MM.1S (cell line): ENCODE results near the gene TBC1D32.

ENCODE experiments used
- CTCF ChIP-seq: fragments of 300-600 bp; sonication (generic); IDR thresholded peaks from 2 replicates; pipeline ENCODE4 v1.5.1; 2016; ENCODE audit warnings: antibody characterized with exemption, low read length, mixed read lengths
- EZH2 ChIP-seq: fragments of 300-600 bp; sonication (generic); optimal IDR thresholded peaks from 2 replicates; pipeline ENCODE3; 2017; ENCODE audit warnings: low read depth, mild to moderate bottlenecking, antibody characterized with exemption, low read length, mixed read lengths
- EZH2phosphoT487 ChIP-seq: fragments of 300-600 bp; sonication (generic); IDR thresholded peaks from 2 replicates; pipeline ENCODE4 v1.6.1; 2018; ENCODE audit warnings: antibody characterized with exemption, low read length

GRCh38 chr6:121187833-121188200 is 146.5 kb downstream of the TBC1D32 start:
- TF ChIP-seq CTCF (no peak), EZH2 (no peak), EZH2phosphoT487 (no peak)
